ENCODE measurements around the gene SLC10A6.

Gene SLC10A6

GRCh38 chr4:86788826-86789225 lies 60.4 kb downstream of the SLC10A6 start:
- TF ChIP-seq RAD21 (IDR thresholded peaks at IDR 0.05; ENCODE audit: low read depth) (no peak), REST (IDR thresholded peaks at IDR 0.05; ENCODE audit: low read depth) (no peak), USF1 (IDR thresholded peaks at IDR 0.05) (no peak), TAF1 (IDR thresholded peaks at IDR 0.05; ENCODE audit: low read depth) (no peak), NFIC (IDR thresholded peaks at IDR 0.05) (no peak), EGR1 (IDR thresholded peaks at IDR 0.05) (no peak), ZBTB7A (IDR thresholded peaks at IDR 0.05; ENCODE audit: low read depth) (no peak), TEAD4 (IDR thresholded peaks at IDR 0.05) (no peak), EP300 (IDR thresholded peaks at IDR 0.05; ENCODE audit: borderline replicate concordance) (no peak)

GRCh38 chr4:86778175-86778574 lies 71.0 kb downstream of the SLC10A6 start:
- TF ChIP-seq FOXM1 (IDR thresholded peaks at IDR 0.05; ENCODE audit: borderline replicate concordance, low read depth) (no peak), EP300 (IDR thresholded peaks at IDR 0.05; ENCODE audit: borderline replicate concordance) (no peak), TCF12 (IDR thresholded peaks at IDR 0.05; ENCODE audit: low read depth) (no peak), NFIC (IDR thresholded peaks at IDR 0.05) (no peak), CEBPB (IDR thresholded peaks at IDR 0.05) (no peak), EGR1 (IDR thresholded peaks at IDR 0.05) (no peak), RAD21 (IDR thresholded peaks at IDR 0.05; ENCODE audit: low read depth) (no peak), MAX (IDR thresholded peaks at IDR 0.05) (no peak), ZBTB7A (IDR thresholded peaks at IDR 0.05; ENCODE audit: low read depth) (no peak), USF1 (IDR thresholded peaks at IDR 0.05) (no peak)

GRCh38 chr4:86775061-86775460 lies 74.1 kb downstream of the SLC10A6 start:
- TF ChIP-seq NFIC (IDR thresholded peaks at IDR 0.05) (no peak), TAF1 (IDR thresholded peaks at IDR 0.05; ENCODE audit: low read depth) (no peak), USF1 (IDR thresholded peaks at IDR 0.05) (no peak), MAX (IDR thresholded peaks at IDR 0.05) (no peak), FOXM1 (IDR thresholded peaks at IDR 0.05; ENCODE audit: borderline replicate concordance, low read depth) (no peak), EGR1 (IDR thresholded peaks at IDR 0.05) (no peak), REST (IDR thresholded peaks at IDR 0.05; ENCODE audit: low read depth) (no peak), EP300 (IDR thresholded peaks at IDR 0.05; ENCODE audit: borderline replicate concordance) (no peak), RAD21 (IDR thresholded peaks at IDR 0.05; ENCODE audit: low read depth) (no peak), CREB1 (IDR thresholded peaks at IDR 0.05; ENCODE audit: low read depth) (no peak), YY1 (IDR thresholded peaks at IDR 0.05; ENCODE audit: low read depth) (no peak), TCF12 (IDR thresholded peaks at IDR 0.05; ENCODE audit: low read depth) (no peak), ZBTB7A (IDR thresholded peaks at IDR 0.05; ENCODE audit: low read depth) (no peak), TEAD4 (IDR thresholded peaks at IDR 0.05) (no peak), CEBPB (IDR thresholded peaks at IDR 0.05) (no peak)

Data from Ishikawa (cell line).